Measurements from ENCODE around the gene B3GAT3.
"Not testable (repeated sequence)": the region's sequence is repeated elsewhere in the genome, so short reads cannot be mapped to it uniquely, and the experiment has no call there.

B3GAT3 gene

DNA sequence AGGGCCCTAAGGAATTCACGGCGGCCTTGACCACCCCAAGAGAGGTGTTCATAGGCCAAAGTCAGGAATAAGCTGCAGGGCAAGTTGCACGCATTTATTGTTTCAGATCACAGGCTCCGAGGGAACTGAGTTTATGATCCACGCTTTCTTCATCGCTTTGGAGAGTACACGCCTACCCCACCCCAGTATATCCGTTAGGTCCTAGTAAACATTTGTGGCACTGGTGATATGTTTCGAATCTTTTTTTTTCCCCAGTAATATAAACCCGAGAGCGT, 23.8 kb upstream of the B3GAT3 start:
- no peak for DNase-seq

DNA sequence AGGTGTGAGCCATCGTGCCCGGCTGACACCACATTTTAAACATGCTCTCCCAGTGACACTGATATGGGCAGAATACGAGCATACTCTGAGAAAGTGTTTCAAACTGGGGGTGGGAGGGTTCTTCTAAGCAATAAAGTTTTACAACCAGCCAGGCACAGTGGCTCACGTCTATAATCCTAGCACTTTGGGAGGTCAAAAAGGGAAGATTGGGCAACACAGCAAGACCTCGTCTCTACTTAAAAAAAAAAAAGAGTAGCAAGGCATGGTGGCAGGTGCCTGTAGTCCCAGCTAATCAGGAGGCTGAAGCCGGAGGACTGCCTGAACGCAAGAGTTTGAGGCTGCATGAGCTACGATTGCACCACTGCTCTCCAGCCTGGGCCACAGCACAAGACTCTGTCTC, 22.4 kb upstream of the B3GAT3 start:
- no peak for DNase-seq

DNA sequence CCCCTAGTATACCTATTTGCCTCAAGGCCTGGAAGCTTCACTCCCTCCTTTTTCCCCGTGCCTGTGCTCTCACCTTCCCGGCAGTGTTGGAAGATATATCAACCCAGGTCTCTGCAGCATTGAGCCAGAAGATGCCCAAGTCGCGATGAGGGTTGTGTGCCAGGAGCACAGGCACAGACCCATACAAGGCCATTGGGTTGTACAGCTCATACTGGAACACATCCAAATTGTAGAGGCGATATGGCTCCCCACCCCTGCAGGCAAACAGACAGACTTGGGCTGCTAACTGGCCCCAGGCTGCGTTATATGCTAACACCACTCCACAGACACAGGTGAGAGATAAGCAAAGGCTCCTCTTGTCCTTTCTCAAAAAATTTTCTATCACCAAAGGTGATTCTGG, 10.7 kb upstream of the B3GAT3 start:
- DNase-seq = no peak

DNA sequence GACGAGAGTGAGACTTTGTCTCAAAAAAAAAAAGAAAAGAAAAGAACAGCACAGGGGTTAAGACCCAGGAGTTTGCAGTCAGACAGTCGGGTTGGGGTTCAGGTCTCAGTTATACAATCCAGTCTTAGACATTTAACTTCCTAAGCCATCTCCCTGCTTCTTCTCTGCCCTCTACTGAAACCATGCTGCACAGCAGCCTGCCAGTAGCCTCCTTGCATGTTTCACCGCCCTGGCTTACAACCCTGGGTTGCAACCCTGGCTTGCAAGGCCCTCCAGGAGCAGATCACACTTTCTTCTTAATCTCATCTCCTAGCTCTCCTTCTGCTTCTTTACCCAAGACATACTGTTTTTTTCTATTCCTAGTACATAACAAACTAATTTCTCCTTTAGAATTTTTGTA, 5.9 kb upstream of the B3GAT3 start:
- no peak for DNase-seq

DNA sequence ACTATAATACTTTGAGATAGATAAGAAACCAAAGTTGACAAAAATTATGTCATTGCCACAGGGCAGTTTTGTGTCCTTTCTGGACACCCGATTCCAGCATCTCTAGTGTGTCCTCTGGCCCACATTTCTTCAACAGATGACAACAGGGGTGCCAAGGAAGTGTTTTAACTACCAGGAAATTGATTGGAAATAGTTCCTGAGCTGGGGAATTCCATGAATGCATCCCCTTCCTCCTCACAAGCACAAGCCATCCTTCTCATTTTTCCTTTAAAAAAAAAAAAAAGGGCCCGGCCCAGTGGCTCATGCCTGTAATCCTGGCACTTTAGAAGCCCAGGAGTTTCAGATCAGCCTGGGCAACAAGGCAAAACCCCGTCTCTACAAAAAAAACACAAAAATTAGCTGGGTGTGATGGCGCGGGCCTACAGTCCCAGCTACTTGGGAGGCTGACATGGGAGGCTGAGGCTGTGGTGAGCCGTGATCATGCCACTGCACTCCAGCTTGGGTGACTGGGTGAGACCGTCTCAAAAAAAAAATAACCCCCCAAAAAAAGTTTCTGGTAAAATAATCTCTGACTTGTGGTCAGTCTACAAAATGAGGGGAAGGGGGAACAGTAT, 797 bp upstream of the B3GAT3 start:
- no peak for DNase-seq

DNA sequence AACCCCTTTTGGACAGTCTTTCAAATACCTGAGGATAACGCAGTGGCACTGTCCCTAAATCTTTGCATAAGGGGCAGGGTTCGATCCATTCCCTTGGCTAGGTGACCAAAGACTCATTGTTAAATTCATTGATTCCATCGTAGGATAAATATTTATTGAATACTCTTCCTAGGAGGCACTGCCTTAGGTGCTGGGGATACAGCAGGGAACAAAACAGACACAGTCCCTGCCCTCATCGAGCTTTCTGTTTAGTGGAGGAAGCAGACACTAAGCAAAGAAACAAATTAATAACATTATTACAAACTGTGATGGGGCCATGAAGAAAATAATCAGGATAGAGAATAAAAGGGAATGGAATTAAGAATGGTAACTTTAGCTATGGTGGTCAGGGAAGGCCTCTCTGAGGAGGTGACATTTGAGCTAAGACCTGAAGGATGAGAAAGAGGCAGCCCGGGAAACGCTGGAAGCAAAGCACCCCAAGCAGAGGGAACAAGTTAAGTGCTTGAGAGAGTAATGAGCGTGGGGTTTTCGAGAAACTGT, 689 bp downstream of the B3GAT3 start:
- DNase-seq = no peak

DNA sequence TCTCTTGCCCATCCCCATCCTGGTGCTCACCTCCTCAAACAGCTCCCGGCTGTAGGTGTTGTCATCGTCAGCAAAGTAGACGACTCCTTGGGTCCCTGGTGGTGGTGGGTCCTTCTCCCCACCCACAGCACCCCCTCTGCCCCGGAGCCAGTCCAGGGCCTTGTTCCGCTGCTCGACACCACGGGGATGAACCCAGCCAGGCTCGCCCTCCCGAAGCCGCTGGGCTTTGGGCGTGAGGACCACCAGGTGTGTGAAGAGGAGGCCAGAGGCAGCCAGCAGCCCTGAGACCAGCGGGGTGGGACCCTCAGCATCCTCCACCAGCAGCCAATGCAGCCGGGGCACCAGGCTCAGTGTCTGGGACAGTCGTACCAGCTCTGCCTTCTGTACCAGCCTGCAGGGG, 4.8 kb downstream of the B3GAT3 start:
- DNase-seq = not testable (repeated sequence)

DNA sequence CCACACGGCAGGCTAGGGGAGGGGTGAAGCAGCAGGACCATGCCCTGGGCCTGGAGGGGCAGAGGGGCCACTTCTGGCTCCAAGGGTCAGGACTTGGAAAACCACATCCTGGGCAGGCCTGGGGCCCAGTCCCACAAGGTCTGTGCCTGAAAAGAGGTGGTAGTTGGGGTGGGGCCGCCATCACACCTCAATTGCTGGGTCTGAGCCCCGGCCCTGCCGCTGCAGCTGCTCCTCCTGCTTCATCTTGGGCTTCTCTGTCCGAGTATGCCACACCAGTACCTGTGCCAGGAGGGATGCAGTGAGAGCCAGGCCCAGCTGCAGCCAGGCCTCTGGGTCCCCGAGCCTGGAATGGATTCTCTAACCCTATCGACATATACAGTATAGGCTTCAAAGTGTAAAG, 6.3 kb downstream of the B3GAT3 start:
- no peak for DNase-seq

DNA sequence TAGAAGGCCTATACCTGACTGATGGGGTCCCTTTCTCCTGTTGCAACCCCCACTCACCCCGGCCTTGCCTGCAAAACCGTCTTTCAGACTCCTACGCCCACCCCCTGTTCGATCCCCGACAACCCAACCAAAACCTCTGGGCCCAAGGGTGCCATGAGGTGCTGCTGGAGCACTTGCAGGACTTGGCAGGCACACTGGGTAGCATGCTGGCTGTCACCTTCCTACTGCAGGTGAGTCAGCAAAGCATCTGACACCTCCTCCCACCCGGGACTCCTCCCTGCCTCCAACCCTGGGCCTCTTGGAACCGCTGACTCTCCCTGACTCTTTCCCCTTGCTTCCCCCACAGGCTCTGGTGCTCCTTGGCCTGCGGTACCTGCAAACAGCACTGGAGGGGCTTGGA, 7.5 kb downstream of the B3GAT3 start:
- DNase-seq = no peak

DNA sequence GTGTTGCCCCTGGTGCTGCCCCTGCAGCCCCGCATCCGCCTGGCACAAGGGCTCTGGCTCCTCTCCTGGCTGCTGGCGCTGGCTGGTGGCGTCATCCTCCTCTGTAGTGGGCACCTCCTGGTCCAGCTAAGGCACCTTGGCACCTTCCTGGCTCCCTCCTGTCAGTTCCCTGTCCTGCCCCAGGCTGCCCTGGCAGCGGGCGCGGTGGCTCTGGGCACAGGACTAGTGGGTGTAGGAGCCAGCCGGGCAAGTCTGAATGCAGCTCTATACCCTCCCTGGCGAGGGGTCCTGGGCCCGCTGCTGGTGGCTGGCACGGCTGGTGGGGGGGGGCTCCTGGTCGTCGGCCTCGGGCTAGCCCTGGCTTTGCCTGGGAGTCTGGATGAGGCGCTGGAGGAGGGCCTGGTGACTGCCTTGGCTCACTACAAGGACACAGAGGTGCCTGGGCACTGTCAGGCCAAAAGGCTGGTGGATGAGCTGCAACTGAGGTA, 8.5 kb downstream of the B3GAT3 start:
- DNase-seq = no peak

DNA sequence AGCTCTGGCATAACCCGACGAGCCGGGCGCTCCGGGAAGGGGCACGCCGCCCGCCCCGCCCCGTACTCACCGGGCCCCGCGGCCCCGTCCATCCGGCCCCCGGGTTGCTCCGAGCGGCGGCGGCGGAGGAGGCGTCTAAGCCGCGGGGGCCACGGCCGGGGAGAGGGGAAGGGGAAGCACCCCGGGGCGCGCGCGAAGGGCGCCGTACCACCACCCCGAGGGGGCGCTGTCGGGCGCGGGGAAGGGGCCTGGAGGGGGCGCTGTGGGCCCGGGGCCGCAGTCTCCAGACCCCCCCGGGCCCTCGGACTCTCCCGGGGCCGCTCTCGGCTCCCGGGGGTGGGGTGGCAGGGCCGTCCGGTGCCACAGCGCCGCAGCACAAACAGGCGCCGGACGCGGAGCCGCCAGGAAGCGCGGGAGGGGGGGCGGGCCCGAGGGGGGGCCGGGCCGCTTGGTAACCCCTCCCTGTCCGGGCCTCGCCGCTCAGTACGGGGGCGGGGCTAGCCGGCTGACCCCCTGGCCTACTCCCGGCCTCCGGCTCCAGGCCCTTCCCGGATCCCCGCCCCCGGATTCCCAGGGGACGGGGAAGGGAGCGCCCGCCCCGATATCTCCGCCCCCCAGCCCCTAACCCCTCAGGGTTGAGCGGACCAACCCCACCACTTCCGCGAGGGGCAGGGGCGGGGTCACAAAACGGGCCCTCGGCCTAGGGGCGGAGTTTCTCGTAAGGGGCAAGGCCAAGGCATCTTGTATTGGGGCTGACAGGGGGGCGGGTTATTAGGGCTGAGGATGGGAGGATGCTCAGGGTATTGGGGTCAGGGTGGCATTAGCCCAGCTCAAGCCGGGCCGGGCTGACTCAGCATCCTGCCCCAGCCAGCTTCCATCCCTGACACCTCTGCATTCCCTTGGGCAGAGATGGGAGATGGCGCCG, 9.2 kb downstream of the B3GAT3 start, which contains the start of the genes EML3 and ROM1:
TSS of gene EML3 (minus strand) at position 410 of the 925 bp plus-strand sequence. CDS start at position 92, 318 bp downstream.
TSS of gene ROM1 (plus strand) at position 892 of the 925 bp plus-strand sequence. CDS start at position 917, 25 bp downstream.
- peak; percentile 89 for DNase-seq

DNA sequence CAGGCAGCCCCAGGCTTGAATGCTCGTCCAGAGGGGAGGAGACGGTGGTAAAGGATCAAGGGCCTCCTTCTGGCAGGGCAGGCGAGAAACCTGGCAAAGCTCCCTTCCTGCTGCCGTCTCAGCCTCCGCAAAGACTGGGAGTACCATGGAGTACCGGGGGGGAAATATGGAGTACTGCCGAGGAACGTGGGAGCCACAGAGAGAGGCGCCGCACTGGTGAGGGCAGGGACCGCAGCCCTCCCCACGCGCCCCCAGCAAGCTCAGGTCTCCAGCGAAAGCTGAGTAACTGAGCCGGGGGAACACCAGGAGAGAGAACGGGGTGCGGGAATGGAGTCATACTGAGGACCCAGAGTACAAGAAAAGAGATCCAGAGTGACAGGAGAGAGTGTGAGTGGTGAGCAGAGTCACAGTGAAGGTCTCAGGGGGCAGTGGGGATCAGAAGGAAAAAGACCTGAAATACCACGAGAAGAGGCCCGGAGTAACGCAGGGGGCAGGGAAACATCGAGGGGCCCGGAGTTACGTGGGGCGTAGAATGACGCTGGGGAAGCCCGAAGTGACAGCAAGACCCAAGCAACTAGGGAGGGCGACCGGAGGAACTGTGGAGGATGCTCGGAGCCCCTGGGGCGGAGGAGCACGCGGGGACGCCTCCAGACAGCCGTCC, 10.0 kb downstream of the B3GAT3 start:
- peak; percentile 40 for DNase-seq

DNA sequence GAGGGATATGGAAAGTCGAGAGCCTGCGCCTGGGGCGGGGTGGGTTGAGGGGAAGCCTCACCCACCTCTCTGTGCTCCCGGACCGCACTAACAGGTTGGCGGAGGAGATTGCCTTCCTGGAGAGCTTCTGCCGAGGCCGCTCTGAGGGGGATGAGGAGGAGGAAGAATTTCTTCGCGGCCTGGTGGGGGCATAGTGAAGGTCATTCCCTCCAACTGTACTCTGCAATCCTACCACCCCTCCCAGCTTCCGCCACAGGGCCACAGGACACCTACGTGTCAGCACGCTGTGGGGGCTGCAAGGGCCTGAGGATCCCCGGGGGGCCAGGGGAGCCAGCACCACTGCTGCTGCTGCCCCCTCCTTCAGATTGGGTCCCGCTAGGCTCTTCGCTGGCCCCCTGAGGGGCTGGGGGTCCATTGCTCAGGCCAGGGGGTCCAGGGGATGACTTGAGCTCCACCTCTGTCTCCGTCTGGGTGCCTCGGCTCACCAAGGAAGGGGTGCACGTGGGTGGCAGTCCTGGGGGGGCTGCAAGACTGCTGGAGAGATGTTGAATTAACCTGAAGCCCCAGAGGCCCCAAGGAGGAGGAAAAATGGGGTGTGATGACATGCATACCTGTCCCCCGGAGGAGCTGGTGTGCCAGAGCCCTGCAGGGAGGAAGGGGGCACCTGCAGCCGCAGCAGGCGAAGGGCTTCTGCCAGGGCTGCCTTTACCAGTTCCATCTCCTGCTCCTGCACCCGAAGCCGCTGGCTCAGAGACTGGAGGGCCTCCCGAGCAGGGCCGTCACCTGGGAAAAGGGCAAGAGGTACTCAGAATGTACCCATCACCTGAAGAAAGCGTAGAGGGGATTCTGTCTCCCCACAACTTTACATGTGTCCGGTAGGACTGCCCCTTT, 10.7 kb downstream of the B3GAT3 start:
- no peak for DNase-seq

DNA sequence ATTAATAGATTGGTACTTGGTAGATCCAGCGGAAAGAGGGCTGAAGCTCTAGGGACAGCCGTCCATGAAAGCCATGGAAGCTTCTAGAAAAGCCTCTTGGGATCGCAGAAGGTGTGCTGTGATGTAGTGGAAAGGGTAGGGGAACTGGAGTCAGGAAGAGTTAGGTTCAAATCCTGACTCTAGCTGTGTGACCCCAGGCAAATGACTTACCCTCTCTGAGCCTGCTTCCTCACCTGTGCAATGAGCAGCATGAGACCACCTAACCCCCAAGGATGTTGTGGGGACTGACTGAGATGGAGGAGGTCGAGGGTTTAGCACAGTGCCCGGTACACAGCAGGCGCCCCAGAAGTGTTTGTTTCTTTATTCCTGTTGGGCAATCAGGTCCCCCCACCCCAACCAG, 11.4 kb downstream of the B3GAT3 start:
- no peak for DNase-seq

DNA sequence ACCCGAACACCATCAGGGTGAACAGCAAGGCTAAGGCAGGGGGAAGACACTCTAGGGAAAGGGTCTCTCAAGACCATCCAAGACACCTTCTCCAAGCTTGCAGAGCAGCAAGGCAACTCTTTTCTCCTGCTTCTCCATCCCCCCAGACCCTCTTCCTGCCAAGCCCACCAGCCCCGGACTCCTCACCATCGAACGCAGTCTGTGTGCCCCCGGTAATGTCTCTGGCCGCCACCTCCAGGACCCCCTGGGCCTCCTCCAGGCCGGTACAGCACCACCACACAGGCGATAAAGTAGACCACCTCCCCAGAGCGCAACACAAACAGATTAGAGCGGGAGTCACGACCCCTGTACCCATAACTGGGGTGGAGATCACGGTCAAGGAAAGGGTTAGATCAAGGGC, 13.0 kb downstream of the B3GAT3 start:
- DNase-seq = no peak

DNA sequence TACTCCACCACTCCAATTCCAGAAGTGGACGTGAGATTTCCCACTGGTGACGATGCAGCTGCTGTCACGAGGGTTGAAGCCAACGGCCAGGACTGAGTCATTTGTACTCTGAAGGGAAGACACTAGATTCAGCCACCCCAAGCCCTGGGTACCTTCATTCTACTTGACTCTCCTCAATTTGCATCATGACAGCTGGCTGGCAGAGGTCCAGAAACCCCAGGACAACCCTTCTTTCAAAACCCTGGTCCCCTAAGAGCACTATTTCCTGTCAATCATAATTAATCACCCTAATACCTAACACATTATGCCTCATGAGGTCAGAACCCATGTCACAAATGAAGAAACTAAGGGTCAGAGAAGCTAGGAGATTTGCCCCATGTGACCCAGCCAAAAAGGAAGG, 14.1 kb downstream of the B3GAT3 start:
- DNase-seq = no peak

DNA sequence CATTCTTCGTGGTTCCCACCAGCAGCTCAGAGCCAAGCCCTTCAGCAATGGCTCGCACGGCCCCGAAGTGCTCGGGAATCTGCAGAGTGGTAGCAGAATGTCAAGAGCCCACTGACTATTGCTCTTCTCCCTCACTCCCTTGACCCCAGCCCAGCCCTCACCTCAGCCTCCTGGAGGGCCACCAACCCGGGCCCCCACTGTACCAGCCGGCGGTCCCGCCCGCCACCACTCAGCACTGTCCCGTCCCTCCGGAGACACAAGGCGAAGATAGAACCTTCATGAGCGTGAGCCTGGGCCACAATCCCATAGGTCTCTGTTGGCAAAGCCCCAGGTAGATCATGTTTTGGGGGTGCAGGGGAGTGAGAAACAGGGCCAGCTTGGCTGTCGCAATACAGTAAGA, 15.9 kb downstream of the B3GAT3 start:
- DNase-seq = no peak

DNA sequence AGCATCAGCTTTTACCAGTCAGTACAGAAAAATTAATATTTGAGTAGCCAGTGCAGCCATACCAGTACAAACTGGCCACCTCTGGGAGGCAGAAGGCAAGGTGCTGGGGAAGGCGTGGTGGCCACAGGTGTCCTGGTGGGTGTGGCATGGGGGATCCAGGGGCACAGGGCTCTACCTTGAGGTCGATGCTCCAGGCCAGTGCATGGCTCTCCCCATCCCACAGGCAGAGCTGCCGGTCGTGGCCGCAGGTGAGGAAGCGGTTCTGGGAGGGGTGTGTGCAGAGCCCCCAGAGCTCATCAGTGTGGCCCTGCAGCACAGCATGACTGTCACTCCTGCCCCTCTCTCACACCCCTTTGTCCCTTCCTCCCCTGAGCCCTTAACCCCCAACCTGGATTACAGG, 16.3 kb downstream of the B3GAT3 start:
- no peak for DNase-seq

DNA sequence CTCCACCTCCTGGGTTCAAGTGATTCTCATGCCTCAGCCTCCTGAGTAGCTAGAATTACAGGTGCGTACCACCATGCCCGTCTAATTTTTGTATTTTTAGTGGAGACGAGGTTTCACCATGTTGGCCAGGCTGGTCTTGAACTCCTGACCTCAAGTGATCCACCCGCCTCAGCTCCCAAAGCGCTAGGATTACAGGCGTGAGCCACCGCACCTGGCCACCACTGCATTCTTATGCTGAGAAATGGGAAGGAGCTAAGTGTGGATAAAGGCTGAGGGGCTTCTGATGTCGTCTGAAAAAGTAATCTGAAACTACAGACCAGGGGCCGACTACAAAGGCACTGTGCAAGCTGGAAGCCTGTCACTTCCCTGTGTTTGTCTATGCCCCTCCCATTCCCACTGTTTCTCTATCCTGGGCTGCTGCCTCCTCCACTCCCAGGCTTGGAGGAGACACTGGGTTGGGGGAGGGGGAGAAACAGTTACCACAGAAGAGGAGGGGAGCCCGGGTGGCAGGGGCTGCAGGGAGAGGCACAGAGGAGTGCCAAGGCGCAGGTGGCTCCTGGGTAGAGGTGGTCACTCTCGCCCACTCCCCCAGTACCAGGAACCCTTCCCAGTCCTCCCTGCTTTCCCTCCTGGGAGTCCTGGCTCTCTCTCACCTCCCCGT, 17.2 kb downstream of the B3GAT3 start:
- DNase-seq = no peak

DNA sequence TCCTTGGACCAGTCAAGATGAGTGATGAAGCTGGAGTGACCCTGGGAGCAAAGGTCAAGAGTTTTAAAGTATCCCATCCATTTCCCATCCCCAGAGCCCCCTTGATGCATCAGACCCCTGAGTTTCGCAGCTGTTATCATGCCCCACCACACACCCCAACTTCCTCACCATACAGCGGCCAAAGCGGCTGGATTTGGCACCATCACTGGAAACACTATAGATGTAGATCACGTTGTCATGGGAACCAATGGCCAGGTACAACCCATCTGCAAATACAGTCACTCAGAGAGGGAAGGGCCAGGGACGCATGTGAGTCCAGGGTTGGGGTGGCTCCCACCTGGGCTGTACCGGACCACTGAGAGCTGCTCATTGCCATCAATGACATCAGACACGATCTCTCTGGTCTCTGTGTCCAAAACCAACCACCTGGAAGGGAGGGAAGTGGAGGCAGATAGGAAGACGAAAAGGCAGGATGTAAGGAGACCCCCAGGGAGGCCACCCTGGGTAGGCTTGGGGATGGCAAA, 17.9 kb downstream of the B3GAT3 start:
- no peak for DNase-seq

DNA sequence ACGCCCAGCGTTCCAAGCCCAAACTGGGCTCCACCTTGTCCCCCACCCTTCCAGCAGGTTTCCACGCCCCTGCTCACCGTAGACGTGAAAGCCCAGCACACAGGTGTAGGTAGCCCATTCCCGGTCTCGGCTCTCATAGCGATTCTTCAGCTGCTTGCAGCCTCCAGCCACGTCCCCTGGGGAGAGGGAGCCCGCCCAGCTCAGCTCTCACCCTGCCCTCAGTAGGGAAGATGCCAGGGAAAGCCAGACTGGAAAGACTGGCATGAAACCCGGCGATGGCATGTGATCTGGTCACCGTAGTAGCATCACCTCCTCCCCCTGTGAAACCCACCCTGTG, 18.7 kb downstream of the B3GAT3 start:
- no peak for DNase-seq
